Astrocyte of the cerebellum (primary cell): ENCODE measurements around the gene EXTL1.

ENCODE experiments used
- DNase-seq: peaks from one replicate; pipeline ENCODE4 v3.0.0-alpha.2; 2011; ENCODE audit warnings: low read depth
- H3K4me3 ChIP-seq: 2 replicates; pipeline ENCODE4 v1.5.1; 2011; ENCODE audit warnings: mild to moderate bottlenecking, low read depth, low read length, moderate library complexity
- in situ Hi-C: cut with HindIII; loops from 2 replicates; pipeline ENCODE4 v1.10.0; 2017; ENCODE audit warnings: low sequenced_read_pairs
- TF ChIP-seq, protein P1 (sequence below): IDR thresholded peaks from 2 replicates; pipeline ENCODE4 v1.5.1; 2012; ENCODE audit warnings: low read length, low read depth, moderate library complexity, mild to moderate bottlenecking; ENCODE audit errors: missing control alignments

EXTL1 gene

GRCh38 chr1:26057189-26057588 is 35.6 kb downstream of the EXTL1 start:
- TF ChIP-seq, protein P1, sequence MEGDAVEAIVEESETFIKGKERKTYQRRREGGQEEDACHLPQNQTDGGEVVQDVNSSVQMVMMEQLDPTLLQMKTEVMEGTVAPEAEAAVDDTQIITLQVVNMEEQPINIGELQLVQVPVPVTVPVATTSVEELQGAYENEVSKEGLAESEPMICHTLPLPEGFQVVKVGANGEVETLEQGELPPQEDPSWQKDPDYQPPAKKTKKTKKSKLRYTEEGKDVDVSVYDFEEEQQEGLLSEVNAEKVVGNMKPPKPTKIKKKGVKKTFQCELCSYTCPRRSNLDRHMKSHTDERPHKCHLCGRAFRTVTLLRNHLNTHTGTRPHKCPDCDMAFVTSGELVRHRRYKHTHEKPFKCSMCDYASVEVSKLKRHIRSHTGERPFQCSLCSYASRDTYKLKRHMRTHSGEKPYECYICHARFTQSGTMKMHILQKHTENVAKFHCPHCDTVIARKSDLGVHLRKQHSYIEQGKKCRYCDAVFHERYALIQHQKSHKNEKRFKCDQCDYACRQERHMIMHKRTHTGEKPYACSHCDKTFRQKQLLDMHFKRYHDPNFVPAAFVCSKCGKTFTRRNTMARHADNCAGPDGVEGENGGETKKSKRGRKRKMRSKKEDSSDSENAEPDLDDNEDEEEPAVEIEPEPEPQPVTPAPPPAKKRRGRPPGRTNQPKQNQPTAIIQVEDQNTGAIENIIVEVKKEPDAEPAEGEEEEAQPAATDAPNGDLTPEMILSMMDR: no peak
- no peak overlapping the region for H3K4me3 ChIP-seq
- DNase-seq: no peak
- in situ Hi-C loops: loop anchor here (5.0 kb wide), 1 partner anchor 45 kb away; no protein-coding TSS in a partner anchor

DNA sequence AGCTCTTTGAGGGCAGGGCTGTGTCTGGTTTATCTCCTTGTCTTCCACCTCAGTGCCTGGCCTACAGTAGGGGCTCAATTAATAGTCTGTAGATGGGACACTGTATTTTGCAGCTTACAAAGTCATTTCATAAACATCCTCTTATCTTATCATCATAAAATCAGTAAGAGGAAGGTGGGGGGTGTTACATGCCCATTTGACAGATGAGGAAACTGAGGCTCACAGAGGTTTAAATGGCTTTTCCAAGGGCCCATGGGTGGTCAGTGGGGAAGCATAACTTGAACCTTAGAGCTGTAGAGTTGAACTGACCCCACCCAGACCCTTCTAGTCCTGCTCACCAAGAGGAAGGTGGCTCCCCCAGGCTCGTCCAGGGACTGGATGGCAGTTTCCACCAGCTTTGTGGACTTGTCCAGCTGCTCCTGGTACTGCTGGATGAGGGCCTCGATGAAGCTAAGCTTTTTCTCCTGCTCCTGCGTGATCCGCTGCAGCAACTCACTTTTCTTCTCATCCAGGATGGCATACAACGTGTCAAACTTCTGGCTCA is 36.5 kb downstream of the EXTL1 start:
- DNase-seq: no peak
- H3K4me3 ChIP-seq: no peak overlapping the region
- in situ Hi-C loops: loop anchor here (5.0 kb wide), 1 partner anchor 44 kb away; no protein-coding TSS in a partner anchor
- TF ChIP-seq, protein P1: no peak

DNA sequence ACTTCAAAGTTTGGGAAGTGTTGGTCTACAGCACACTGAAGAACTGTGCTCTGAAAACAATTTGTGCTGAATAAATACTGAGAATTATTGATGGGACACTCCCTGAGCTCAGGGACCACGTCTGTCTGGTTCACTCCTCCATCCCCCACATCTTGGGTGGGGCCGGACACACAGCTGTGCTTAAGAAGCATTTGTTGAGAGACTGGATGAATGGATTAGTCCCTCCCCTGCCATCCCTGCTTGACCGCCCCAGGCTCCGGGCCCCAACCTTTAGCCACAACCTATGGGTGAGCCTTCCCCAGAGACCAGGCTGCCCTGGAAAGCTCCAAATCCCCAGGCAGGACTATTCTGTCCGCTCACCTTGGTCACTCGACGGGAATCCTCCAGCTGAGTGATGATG is 38.3 kb downstream of the EXTL1 start:
- TF ChIP-seq, protein P1: no peak
- in situ Hi-C loops: loop anchor here (5.0 kb wide), 1 partner anchor 42 kb away; no protein-coding TSS in a partner anchor
- no peak overlapping the region for H3K4me3 ChIP-seq

DNA sequence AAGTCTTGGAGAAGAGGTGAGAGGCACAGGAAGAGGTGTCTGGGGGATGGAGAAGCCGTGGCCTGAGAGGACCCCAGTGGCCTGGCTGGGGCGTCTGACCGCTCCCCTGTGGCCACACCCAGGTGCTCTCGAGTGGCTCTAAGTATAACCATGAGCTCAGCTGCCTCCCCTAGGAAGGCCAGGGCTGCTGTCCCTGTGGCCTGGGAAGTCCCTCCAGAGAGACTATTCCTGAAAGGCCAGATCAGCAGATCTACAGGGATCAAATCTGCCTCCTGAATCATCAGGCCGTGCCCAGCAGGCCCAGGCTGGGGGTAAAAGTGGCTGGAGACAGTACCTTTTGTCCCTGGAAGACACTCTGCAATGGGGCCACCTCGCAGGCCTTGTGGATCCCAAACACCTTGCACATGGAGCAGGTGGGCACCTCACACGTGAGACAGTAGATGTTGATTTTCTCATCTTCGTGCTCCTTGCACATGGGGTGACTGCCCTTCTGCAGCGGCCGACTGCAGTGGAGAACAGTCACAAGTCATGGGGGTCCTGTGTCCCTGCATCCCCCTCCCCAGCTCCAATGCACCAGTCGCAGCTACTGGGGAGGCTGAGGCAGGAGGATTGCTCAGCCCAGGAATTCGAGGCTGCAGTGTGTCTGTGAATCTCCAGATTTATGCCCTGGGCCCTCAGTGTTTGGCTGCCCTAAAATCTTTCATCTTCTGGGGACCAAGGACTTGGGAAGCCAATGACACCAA is 39.4 kb downstream of the EXTL1 start:
- in situ Hi-C loops: no loop called here
- no peak overlapping the region for H3K4me3 ChIP-seq
- DNase-seq: no peak
- TF ChIP-seq, protein P1: no peak

More for the DNA sequence above, 38.3 kb downstream of the EXTL1 start:
- no peak for DNase-seq

DNA sequence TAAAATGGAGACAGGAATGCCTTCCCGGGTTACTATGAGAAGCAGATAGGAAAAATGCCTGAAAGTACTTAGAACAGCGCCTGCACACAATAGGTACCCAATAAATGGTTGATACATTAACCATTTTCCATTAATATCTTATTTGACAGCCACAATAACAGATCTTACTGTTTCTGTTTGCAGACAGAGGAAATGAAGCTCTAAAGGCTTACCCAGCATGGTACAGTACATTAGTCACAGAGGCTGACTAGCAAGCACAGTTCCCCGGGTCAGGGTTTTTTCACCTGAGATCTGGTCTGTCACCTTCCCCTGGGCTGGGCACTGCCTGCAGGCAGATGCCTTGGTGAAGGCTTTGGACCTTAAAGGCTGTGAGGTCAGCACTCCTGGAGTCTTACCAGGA is 43.0 kb downstream of the EXTL1 start:
- in situ Hi-C loops: no loop called here
- no peak overlapping the region for H3K4me3 ChIP-seq
- DNase-seq: no peak
- TF ChIP-seq, protein P1: no peak

- DNase-seq: no peak
- TF ChIP-seq, protein P1: no peak
- no peak overlapping the region for H3K4me3 ChIP-seq
- in situ Hi-C loops: no loop called here
Observed at GRCh38 chr1:26066160-26066559, 44.6 kb downstream of the EXTL1 start.
